Pericardium fibroblast (primary cell): ENCODE data around the gene UNC119. TPM values are rescaled to one million over a fixed set of nuclear protein-coding genes. Genes with fewer than 3 reads are reported as not detected.

Experiments
- total RNA-seq: library from RNA; depleted of rRNA; stranded (reverse); fragments of >200 nt; gene quantifications from 2 replicates; pipeline ENCODE4 v1.2.3, GENCODE V29; 2015

UNC119 gene
- total RNA-seq: 36.6 and 39.7 TPM in 2 replicates

GRCh38 chr17:28552176-28552999, at the start of gene UNC119:
UNC119 (minus strand) TSS chr17:28552624; CDS start chr17:28552557, 67 bp downstream.

DNA sequence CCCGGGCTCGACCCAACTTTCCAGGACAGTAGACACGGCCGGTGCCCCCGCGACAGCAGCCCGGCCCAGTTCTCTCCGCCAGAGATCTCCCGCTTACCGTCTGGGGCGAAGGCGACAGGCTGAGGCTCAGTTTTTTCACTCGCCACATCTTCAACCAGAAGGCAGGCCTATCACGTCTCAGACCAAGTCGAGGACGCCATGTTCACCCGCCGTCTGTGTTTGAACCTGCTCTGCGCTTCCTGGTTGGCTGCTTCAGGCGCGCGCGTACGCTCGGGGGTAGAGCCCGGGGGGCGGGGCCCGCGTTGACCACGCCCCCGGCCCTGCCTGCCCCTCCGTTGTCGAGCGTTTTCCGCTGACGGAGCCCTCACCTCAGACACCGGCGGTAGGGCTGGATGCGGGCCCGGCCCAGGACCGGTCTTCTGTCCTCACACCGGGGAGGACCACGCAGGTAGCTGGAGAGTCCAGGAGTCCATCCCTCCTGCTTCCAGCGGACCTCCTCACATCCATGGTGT, 46.4 kb upstream of the UNC119 start, which contains the start of gene SPAG5:
SPAG5 (minus strand) TSS at position 227 of the 512 bp plus-strand sequence; CDS start at position 148, 79 bp downstream.

DNA sequence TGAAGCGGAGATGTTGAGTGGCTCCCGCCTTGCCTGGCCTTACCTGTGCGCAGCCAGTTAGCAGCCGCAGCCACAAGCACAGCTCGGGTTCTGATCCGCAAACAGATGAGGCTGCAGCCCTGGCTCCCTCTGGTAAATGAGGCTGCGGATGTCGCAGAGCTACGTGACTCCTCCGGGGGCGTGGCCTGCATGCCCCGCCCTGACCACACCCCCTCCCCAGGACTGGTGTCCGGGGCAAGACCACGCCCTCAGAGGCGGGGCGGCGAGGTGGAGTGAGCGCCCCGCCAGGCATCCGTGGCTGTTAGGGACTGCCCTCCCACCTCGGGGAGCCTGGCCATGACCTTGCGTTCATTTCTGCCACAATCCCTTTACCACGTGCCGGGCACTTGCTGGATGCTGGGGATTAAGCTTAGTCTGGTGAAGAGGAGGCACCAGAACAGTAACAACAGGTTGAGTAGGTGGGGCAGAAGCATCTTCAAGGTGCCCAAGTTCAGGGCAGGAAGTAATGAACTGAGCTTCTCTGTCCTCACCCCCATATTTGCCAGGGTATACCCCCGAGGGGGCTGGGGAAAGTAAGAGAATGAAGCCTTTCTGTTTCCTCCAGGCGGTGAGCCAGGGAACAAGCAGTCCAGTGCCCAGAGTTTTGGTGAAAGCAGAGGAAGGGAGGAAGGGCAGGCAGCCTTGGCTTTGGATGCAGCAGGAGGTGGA, 24.5 kb upstream of the UNC119 start, which contains the start of gene ALDOC:
ALDOC (minus strand) TSS at position 138 of the 708 bp plus-strand sequence. CDS start 1,363 bp downstream, outside the sequence.

DNA sequence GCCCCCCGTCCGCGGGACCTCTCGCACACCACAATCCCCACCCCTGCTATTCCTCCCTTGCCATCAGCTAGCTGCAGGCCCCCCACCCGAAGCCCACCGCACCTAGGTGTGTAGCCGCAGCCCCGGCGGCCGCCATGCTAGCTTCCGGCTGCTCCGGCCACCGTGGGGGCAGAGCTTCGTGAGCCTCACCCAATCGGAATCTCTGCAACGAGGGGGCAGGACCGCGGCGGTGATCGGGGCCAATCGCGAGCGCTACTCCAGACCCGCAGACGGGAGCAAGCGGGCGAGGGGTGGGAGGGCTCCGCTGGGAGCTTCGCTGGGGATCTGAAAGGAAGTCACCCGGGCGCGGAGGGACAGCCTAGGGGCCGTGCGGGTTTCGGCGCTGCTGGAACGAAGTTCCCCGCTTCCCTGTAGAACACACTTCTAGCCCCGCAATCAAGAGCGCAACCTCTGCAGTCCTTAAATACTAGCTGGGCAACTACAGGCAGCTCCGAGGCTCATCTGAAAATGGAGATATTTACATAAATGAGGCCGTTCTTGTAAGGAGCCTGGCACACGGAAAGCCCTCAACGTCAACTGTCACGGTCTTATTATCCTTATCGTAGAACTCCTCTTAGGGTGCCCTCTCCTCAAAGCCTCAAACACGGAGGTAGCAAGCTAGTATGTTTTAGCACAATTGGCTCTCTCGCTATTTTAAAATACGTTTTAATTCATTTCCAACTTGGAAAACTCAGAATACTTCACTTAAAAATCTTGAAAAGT, 19.1 kb upstream of the UNC119 start, which contains the start of gene PIGS:
PIGS (minus strand) TSS at position 164 of the 762 bp plus-strand sequence; CDS start at position 136, 28 bp downstream.

GRCh38 chr17:28505986-28506665, 46.3 kb downstream of the UNC119 start, which contains the start of gene FOXN1:
FOXN1 (plus strand) TSS chr17:28506348; CDS start chr17:28523970, 17,622 bp downstream.

Other genes with a start within 250 kb of the UNC119 start
- 21.5 and 22.5 TPM in 2 replicates for gene TMEM97, start 233.4 kb downstream of the UNC119 start, total RNA-seq
- gene IFT20, start 217.2 kb downstream of the UNC119 start, total RNA-seq: 46.5 and 65.3 TPM in 2 replicates
- 26.9 and 42.0 TPM in 2 replicates for gene TNFAIP1, start 216.9 kb downstream of the UNC119 start, total RNA-seq
- 70.8 and 80.8 TPM in 2 replicates for gene POLDIP2, start 195.1 kb downstream of the UNC119 start, total RNA-seq
- not detected in 2 replicates for gene SEBOX, start 187.4 kb downstream of the UNC119 start, total RNA-seq
- gene VTN, start 182.3 kb downstream of the UNC119 start, total RNA-seq: 17.4 and 23.3 TPM in 2 replicates
- 12.9 and 15.6 TPM in 2 replicates for gene SARM1, start 180.9 kb downstream of the UNC119 start, total RNA-seq
- gene SLC46A1, start 146.4 kb downstream of the UNC119 start, total RNA-seq: 2.3 and 3.7 TPM in 2 replicates
- not detected in 2 replicates for gene SLC13A2, start 79.0 kb downstream of the UNC119 start, total RNA-seq
- gene FOXN1, start 46.3 kb downstream of the UNC119 start, total RNA-seq: 0.12 TPM in 1 of 2 replicates, not detected in the other
- gene PIGS, start 18.9 kb upstream of the UNC119 start, total RNA-seq: 56.1 and 82.5 TPM in 2 replicates
- gene ALDOC, start 24.3 kb upstream of the UNC119 start, total RNA-seq: 69.6 and 136 TPM in 2 replicates
- 2.7 and 3.7 TPM in 2 replicates for gene SPAG5, start 46.4 kb upstream of the UNC119 start, total RNA-seq
- 1.3 and 8.6 TPM in 2 replicates for gene RSKR, start 61.6 kb upstream of the UNC119 start, total RNA-seq
- 73.8 and 81.3 TPM in 2 replicates for gene BLTP2, start 92.5 kb upstream of the UNC119 start, total RNA-seq
- gene SDF2, start 109.3 kb upstream of the UNC119 start, total RNA-seq: 41.2 and 63.9 TPM in 2 replicates
- 29.5 and 30.7 TPM in 2 replicates for gene SUPT6H, start 109.6 kb upstream of the UNC119 start, total RNA-seq
- 2.0 TPM in 1 of 2 replicates, not detected in the other for gene PROCA1, start 159.3 kb upstream of the UNC119 start, total RNA-seq
- gene RAB34, start 165.2 kb upstream of the UNC119 start, total RNA-seq: 273 and 356 TPM in 2 replicates
- 831 and 1,309 TPM in 2 replicates for gene RPL23A, start 167.4 kb upstream of the UNC119 start, total RNA-seq
- 11.8 and 20.7 TPM in 2 replicates for gene TLCD1, start 173.6 kb upstream of the UNC119 start, total RNA-seq
- 2.3 and 2.8 TPM in 2 replicates for gene NEK8, start 176.2 kb upstream of the UNC119 start, total RNA-seq
- gene TRAF4, start 191.4 kb upstream of the UNC119 start, total RNA-seq: 17.9 and 27.9 TPM in 2 replicates